ENCODE data around the gene RSPH10B2.
"Not testable (repeated sequence)": the region's sequence is repeated elsewhere in the genome, so short reads cannot be mapped to it uniquely, and the experiment has no call there.

DNA sequence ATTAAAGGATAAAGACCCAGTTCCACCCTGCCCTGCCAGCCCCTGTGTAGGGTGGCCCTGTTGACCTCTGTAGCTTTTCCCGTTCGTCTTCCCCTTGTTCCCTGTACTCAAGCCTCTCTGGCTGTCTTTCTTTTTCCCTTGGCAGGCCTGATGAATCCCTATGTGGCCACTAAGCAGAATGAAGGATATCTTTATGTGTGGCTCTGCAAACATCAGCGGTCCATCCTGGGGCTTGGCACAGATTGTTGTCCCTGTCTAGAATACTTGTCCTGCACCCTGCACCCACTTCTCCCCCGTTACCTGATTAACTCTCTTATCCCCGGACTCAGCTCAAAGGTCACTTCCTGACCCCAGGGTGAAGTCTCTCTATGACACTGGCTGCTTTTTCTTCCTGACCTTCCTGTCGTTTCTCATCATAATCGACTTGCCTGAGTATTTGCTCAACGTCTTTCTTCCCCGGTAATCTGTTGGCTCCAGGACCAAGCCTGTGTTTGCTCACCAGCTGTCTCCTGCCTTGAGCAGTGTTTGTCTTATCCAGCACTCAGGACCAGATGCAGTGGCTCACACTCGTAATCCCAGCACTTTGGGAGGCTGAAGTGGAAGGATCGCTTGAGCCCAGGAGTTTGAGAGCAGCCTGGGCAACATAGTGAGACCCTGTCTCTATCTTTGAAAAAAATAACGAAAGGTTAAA is 9.3 kb upstream of the RSPH10B2 start:
- TF ChIP-seq POLR2A (IDR thresholded peaks at IDR 0.05): not testable (repeated sequence)
- TF ChIP-seq, protein P1, sequence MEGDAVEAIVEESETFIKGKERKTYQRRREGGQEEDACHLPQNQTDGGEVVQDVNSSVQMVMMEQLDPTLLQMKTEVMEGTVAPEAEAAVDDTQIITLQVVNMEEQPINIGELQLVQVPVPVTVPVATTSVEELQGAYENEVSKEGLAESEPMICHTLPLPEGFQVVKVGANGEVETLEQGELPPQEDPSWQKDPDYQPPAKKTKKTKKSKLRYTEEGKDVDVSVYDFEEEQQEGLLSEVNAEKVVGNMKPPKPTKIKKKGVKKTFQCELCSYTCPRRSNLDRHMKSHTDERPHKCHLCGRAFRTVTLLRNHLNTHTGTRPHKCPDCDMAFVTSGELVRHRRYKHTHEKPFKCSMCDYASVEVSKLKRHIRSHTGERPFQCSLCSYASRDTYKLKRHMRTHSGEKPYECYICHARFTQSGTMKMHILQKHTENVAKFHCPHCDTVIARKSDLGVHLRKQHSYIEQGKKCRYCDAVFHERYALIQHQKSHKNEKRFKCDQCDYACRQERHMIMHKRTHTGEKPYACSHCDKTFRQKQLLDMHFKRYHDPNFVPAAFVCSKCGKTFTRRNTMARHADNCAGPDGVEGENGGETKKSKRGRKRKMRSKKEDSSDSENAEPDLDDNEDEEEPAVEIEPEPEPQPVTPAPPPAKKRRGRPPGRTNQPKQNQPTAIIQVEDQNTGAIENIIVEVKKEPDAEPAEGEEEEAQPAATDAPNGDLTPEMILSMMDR (IDR thresholded peaks at IDR 0.05): not testable (repeated sequence)
